IPS-18c (cell line): ENCODE data around the gene TRNT1.

Source experiments
- H3K4me3 ChIP-seq: 2 replicates; pipeline ENCODE4 v1.7.0; 2013; ENCODE audit warnings: low read depth, mild to moderate bottlenecking, low read length, moderate library complexity; ENCODE audit not compliant: insufficient read depth
- H3K9me3 ChIP-seq: one replicate; pipeline ENCODE4 v1.6.1; 2013; ENCODE audit warnings: mild to moderate bottlenecking, low read length, moderate library complexity; ENCODE audit not compliant: control insufficient read depth, insufficient read depth

TRNT1 gene

DNA sequence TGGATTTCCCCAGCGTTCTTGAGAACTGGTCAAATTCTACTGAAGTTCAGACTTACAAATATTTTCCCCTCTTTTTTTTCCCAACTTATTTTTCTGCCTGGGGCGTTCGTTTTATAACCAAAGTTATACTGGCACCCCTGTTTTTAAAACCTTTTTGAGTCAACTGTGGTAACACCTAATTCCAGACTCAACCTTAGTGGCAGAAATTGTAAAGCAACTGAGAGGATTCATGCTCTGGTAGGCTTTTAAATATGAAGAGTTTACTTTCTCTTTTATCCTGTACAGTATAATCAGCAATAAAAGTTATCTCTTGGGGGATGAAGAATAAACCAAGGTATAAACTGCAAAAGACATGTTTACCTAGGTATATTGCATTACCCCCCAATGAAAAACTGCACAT lies 18.9 kb upstream of the TRNT1 start:
- Histone ChIP-seq H3K9me3 (no peaks in the 10 kb centered on the region), H3K4me3 (no peak overlapping the region)

DNA sequence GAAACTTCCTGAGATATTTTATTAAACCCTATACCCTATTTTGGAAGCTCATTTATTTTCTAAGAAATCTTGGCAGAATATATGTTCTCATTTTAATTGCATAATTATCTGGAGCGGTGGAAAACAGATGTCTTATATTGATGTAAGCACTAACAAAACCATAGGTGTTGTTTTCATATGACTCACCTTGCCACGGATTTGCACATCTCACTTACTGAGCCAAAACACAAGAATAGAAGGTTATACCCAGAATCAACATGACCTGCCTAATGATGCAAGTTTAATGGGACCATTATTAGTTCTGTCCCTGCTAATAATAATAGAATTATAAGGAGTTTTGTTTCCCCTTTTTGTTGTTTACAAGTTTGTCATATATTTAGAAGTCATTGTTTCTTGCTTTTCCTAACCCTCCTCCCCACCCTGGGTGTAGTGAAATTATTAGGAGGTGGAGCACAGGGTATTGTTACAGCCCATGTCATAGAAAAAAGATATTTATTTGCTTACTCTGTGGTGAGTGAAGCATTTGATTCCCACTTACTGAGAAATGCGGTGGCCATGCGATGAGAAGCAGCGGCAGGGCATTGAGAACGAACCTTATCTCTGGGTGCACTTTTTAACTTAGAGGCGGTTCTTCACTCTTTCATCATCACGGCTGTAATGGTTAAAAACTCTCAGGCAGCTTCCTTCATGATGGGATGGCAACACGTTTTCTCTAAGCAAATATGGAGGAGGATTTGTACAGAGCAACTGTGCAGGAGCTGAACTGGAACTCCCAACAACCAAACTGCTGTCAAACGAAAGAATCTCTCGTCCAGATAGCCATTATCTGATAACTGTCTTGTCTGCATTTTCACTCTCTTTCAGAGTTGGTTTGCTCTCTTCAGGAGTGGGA lies 17.1 kb upstream of the TRNT1 start:
- Histone ChIP-seq H3K9me3 (no peaks in the 10 kb centered on the region), H3K4me3 (no peak overlapping the region)

DNA sequence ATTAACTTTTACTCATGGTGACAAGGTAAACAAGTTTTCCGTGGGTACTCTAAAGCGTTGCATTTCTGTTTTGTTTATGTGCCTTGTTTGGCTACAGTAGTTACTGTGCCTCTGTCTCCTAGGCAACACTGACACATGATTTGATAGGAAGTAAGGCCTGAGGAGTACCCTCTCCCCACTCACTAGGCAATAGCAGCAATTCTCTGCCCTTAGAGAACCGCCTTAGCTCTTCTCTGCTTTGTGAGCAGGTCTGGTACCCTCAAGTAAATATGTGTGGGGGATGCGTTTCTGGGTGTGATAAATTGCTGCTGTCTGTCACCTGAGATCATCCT lies 16.5 kb upstream of the TRNT1 start, which contains the start of gene IL5RA:
Gene IL5RA, minus strand, starts transcription at position 76 of the 332 bp plus-strand sequence. CDS start 5,390 bp downstream, outside the sequence.
- Histone ChIP-seq H3K4me3 (no peak within 1 kb of the TSS), H3K9me3 (no peaks in the 10 kb centered on the region)

DNA sequence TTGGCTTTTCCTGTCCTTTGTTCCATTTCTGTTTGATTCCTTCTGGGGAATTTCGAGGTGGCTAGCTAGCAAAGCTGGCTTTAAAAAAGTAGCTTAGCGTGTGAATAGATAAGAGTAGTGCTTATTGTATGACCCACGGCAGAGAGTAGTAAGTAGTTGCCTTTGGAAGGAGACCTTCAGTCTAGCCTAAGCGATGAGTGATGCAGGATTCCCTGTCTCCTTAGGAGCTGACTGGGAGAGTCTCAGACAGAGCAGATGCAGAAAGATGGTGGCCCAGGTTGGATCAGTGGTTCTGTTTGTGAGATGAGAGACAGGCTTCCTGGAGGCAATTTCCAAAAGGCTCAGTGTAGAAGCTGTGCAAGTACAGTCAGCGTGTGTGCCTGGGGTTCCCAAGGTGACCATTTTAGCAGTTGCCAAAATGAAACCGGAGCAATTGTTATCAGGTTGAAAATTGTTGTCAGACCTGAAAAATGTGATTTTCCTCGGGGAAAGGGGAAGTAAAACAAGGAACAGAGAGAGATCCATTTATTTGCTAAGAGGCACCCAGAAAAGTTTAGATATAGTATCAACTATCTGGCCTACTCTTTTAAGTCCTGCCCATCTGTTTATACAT lies 15.9 kb upstream of the TRNT1 start:
- Histone ChIP-seq H3K4me3 (no peak overlapping the region), H3K9me3 (no peaks in the 10 kb centered on the region)

DNA sequence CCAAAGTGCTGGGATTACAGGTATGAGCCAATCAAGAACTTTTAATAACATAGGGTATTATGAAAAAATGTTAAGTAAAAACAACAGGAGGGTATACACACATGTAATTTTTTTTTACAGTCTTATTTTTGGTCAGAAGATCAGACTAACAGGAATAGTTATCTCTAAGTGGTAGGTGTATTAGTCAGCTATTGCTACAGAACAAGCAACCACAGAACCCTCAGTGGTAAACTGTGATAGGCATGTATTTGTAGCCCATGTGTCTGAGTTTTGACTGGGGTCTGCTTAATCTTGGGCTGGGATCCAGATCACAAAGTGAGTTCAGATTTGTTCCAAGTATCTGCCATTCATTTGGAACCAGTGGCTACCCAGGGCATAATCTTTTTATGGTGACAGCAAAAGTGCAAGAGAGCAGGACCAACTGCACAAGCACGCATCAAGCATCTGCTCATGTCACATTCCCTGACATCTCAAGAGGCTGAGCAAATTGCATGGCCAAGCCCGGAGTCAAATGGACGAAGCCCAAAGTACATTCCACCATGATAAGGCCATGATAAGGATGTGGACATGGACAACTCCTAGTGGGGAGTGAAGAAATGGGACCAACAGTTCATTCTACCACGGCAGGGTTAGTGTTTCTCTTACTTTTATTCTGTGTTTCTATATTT lies 13.6 kb upstream of the TRNT1 start:
- Histone ChIP-seq H3K4me3 (no peak overlapping the region), H3K9me3 (no peaks in the 10 kb centered on the region)

DNA sequence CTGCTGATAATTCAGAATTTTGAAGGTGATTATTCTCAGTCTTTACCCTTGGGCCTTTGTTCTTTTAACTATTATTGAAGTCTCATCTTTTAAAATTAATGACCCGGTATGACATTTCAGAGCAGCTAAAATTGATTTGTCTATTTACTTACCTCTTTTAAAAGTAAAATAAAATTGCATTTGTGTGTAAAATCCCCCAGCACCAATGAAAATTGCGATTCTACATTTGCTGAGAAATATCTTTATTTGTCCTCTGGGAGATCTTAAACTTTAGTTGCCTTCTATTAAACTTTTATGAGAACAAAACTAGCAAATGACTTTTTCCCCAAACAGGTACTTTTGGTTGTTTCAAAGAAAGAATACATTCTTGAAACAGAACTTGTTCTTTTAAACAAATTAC lies 9.1 kb upstream of the TRNT1 start:
- Histone ChIP-seq H3K9me3 (no peaks in the 10 kb centered on the region), H3K4me3 (no peak overlapping the region)

DNA sequence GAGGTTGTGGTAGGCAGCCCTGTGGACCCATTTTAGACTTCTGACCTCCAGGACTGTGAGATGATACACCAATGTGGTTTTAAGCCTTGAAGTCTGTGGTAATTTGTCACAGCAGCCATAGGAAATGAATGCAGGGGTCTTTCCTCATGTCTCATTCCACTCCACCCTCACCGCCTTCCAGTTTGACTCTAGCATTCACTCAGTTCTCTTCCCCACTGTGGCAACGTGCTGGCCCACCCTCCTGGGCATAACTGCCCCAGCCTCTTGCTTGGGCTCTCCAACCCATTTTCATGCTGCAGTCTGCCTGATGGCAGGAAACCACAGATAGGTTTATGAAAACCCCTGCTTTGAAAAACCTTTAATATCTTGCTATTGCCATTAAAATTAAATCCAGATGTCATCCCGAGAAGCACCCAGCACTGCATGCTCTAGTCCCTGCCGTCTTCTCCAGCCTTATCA lies 7.3 kb upstream of the TRNT1 start:
- Histone ChIP-seq H3K9me3 (no peaks in the 10 kb centered on the region), H3K4me3 (no peak overlapping the region)

DNA sequence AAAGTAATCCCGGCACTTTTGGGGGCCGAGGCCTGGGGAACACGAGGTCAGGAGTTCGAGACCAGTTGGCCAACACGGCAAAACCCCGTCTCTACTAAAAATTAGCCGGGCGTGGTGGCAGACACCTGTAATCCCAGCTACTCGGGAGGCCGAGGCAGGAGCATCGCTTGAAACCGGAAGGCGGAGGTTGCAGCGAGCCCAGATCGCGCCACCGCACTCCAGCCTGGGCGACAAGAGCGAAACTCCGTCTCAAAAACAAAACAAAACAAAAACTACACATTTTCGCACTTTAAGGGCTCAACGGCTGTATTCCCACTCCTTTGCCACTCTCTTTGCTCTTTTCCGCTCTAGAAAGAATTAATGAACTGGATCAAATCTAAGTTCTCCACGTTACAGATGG lies 763 bp upstream of the TRNT1 start:
- Histone ChIP-seq H3K4me3 (peak overlapping the region; percentile 90), H3K9me3 (no peaks in the 10 kb centered on the region)

DNA sequence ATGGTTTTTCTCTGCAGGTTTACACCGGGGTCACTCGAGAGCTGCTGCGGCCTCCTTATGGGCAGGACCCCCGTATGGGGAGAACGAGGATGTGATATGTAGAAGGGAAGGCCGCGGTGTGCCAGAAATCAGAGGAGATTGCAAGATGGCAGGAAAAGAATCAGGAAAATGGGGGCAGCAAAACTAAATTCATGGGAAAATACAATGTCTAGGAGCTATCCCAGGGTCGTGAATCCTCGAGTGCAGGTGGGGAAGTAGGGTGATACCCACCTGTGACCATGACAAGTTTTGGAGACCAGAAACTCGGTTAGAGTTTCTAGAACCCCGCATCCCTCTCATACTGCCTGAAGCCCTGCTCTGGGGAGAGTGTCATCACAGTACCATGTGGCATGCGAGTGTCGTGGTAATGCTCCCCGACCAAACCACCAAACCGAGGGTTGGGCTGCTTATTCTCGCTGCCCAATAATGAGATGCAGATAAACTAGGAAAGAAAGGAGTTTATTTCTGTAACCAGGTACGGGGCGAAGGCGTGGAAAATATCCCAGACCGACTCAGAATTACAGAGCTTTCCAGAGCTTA lies 781 bp downstream of the TRNT1 start:
- H3K4me3 ChIP-seq: peak overlapping the region; percentile 90
- no peaks in the 10 kb centered on the region for H3K9me3 ChIP-seq

DNA sequence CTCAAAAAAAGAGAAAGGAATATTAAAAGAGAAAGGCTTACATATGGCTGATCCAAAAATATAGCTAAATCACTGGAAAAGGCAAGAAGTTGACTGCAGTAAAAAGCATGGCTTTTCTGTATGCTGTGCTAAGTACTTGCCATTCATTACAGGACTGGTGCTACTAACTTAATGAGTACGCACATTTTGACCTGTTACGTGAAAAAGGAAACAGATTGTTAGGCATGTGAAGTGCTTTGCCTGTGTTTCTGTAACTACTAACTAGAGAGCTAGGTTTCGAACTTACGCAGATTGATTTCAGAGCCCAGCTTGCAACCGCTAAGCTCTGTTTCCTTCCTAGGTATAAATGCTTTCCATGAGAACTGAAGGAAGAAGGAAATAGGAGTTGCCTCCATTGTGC lies 2.8 kb downstream of the TRNT1 start:
- Histone ChIP-seq H3K9me3 (no peaks in the 10 kb centered on the region), H3K4me3 (no peak overlapping the region)

DNA sequence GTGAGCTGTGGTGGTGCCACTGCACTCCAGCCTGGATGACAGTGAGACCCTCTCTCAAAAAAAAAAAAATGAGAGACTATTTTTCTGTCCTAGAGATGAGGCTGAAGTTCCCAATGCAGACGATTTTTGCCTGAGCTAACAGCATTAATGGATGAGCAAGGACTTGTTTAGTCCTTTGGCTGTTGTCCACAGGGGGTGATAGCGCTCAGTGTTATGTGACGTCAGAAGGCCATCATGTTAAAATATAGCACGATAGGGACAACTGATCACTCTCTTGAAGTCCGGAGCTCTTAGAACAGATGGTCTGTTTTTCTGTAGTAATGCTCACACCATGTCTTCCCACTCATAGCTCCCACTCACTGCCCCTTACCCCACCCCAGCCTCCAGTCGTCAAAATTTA lies 6.8 kb downstream of the TRNT1 start:
- no peak overlapping the region for H3K4me3 ChIP-seq
- H3K9me3 ChIP-seq: no peaks in the 10 kb centered on the region

DNA sequence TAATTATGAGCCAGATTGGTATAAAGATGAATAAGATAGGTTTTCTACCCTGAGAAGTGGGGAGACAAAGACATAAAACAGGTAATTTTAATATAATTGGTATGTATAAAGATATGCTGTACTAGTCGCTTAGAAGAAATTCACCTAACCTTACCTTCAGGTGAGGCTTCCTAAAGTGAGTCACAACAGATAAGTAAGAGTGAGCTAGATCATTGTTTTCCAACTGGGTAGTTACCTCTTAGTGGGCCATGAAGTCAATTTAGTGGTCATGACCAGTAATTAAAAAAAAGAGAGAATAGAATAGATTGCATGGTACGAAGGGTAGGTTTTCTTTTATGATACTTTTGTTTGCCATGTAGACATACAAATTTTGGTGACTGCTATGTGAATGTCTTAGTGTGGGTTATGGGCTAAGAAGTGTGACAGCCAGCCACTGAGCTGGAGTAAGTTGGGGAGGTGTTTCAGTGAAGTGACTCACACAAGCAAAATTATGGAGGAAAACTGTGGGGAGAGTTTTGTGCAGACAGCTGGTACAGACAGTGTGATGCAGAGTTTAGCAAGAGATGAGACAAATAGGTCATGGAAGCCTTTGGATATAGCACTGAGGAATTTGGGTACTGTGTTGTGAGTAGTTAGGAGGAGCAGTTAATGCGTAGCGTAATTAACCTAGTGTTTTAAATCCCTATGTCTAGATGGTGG lies 8.2 kb downstream of the TRNT1 start:
- Histone ChIP-seq H3K9me3 (no peaks in the 10 kb centered on the region), H3K4me3 (no peak overlapping the region)

DNA sequence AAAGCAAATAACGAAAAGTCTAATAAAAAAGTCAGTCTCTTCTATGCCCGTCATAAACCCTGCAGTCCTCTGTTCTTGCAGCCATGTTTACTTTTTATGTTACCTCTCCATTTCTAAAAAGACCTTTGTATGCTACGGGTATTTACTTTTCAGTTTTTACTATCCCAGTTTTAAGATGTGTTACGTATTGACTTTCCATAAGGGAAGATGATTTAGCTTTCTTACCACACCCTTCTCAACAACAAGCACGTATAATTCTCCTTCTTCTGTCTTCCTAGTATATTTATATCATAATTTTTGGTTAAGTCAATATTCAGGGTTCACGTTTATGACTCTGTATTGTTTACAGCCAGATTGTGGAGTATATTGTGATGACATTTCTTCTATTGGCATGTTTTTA lies 10.8 kb downstream of the TRNT1 start:
- no peaks in the 10 kb centered on the region for H3K9me3 ChIP-seq
- no peak overlapping the region for H3K4me3 ChIP-seq

DNA sequence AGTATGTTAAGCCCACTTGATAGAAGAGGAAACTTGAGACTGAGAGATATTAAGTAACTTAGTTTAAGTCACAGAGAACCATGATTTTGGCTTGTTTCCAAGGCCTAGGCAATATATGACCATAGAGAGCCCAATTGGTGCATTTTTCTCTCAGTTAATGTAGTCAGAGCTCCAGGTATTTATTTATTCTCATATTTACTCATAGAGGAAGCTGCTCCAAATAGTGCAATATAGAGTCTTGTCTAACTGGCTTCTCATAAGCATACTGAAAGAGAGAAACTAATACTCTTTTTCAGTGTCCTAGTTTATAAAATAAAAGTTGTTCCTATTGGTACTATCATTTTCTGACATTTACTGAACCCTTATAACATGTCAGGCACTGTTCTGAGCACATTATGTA lies 15.2 kb downstream of the TRNT1 start:
- H3K9me3 ChIP-seq: no peaks in the 10 kb centered on the region
- H3K4me3 ChIP-seq: no peak overlapping the region

DNA sequence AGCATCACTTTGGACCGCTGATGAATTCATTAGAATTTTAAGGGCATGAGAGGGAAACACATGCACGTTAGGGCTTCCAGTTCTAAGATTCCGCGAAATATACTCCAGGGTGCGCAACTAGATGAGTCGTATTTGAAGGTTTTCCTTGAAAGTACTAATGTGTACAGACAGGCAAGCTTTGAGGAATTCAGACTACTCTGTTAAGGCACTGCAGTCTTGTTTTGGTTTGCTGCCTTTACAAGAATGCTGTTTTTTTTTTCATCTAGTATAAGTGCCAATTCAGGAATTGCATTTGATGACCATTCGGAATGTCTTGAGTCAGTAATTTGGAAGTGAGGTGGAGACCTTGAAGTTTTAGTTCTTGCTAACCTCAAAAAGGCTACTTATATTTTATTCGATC lies 19.1 kb downstream of the TRNT1 start:
- Histone ChIP-seq H3K4me3 (no peak overlapping the region), H3K9me3 (no peaks in the 10 kb centered on the region)

DNA sequence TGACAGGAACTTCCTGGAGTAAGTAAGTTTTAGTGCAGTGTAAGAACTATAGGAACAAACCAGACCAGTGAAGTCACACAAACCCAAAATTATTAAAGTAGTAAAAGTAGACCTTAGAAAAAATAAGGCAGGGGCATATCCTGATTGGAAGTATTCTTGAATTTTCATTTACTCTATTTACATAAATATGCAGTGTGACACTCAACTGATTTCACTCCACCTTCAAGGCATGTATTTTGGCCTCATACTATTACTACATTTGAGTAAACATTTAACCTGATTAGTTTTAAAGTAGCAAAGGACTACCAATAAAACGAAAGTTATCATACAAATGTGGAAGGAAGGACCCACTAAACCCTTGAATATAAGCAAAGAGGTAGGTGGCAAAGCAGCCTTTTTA lies 22.8 kb downstream of the TRNT1 start:
- no peaks in the 10 kb centered on the region for H3K9me3 ChIP-seq
- H3K4me3 ChIP-seq: no peak overlapping the region

DNA sequence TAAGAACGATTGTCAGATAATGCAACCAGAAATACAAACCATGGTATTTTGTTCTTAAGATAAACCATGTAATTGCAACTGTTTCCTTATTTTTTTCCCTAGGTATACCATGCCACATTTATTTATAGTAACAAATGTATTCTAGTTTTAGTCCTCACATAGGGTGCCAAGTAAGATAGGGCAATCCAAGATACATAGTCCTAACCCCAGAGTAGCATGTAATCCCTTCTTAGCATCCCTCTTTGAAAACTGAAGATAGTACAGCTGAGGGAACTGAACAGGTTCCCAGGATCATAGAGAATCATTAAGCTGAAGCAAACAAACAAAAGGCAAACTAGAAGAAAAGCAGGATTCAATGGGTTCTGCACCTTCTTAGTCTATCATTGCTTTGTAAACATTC lies 24.8 kb downstream of the TRNT1 start:
- Histone ChIP-seq H3K4me3 (no peak overlapping the region), H3K9me3 (no peaks in the 10 kb centered on the region)
